PC-3 (cell line): ENCODE results near the gene KCTD2. TPM values are rescaled to one million over a fixed set of nuclear protein-coding genes. Genes with fewer than 3 reads are reported as not detected.

Source experiments
- ATAC-seq: fragments of 200-7000 bp; cut with Tn5 transposase; 2 replicates; pipeline ENCODE4 v1.9.1; 2020; ENCODE audit warnings: mild to moderate bottlenecking, moderate library complexity
- BruUV-seq: library from RNA; stranded (reverse); fragments of 400-500 nt; replicated peaks from 2 replicates; lab custom pipeline; 2021; lab: Mats Ljungman, UMichigan
- CTCF ChIA-PET: fragments of 300-600 bp; sonication (Branson Sonifier 250); formaldehyde crosslinking; loops from one replicate; lab custom pipeline; 2022; ENCODE audit warnings: antibody characterized with exemption; lab: Charles Lee
- POLR2A ChIA-PET: fragments of 300-600 bp; sonication (Branson Sonifier 250); formaldehyde crosslinking; loops from one replicate; lab custom pipeline; 2022; ENCODE audit warnings: antibody characterized with exemption; ENCODE audit not compliant: unreplicated experiment; lab: Charles Lee
- DNase-seq: peaks from one replicate; pipeline ENCODE4 v3.0.0-alpha.2; 2015
- H2AFZ ChIP-seq: fragments of 300-600 bp; sonication (generic); 2 replicates; pipeline ENCODE4 v1.6.0; 2016; ENCODE audit warnings: antibody characterized with exemption, low read length
- H3F3A ChIP-seq: fragments of 300-600 bp; sonication (generic); one replicate; pipeline ENCODE4 v1.6.0; 2017; ENCODE audit warnings: antibody characterized with exemption, low read length, control low read depth, mild to moderate bottlenecking; ENCODE audit not compliant: unreplicated experiment
- H3K27ac ChIP-seq: fragments of 300-600 bp; sonication (generic); 2 replicates; pipeline ENCODE4 v1.5.1; 2016; ENCODE audit warnings: mild to moderate bottlenecking, low read length
- H3K27me3 ChIP-seq: fragments of 300-600 bp; sonication (generic); 2 replicates; pipeline ENCODE4 v1.6.1; 2016; ENCODE audit warnings: low read length, mixed read lengths
- H3K36me3 ChIP-seq: fragments of 300-600 bp; sonication (generic); 2 replicates; pipeline ENCODE4 v1.6.1; 2016; ENCODE audit warnings: low read depth, mixed run types, low read length, mixed read lengths
- H3K4me1 ChIP-seq: fragments of 300-600 bp; sonication (generic); 2 replicates; pipeline ENCODE4 v1.5.1; 2016; ENCODE audit warnings: low read length; ENCODE audit not compliant: insufficient read depth
- H3K4me2 ChIP-seq: fragments of 300-600 bp; sonication (generic); 2 replicates; pipeline ENCODE4 v1.6.0; 2016; ENCODE audit warnings: low read length
- H3K4me3 ChIP-seq: fragments of 300-600 bp; sonication (generic); 2 replicates; pipeline ENCODE4 v1.5.1; 2016; ENCODE audit warnings: mild to moderate bottlenecking, low read length, mixed read lengths
- H3K79me2 ChIP-seq: fragments of 300-600 bp; sonication (generic); 2 replicates; pipeline ENCODE4 v1.6.1; 2017; ENCODE audit warnings: low read length, mixed read lengths
- H3K9ac ChIP-seq: fragments of 300-600 bp; sonication (generic); 2 replicates; pipeline ENCODE4 v1.6.0; 2016; ENCODE audit warnings: mild to moderate bottlenecking, low read length
- H3K9me2 ChIP-seq: fragments of 300-600 bp; sonication (generic); replicated peaks from 2 replicates; pipeline ENCODE4 v1.6.1; 2016; ENCODE audit warnings: mixed run types, low read length, mixed read lengths
- H3K9me3 ChIP-seq: fragments of 300-600 bp; sonication (generic); 2 replicates; pipeline ENCODE4 v1.6.1; 2016; ENCODE audit warnings: low read length, mixed read lengths
- H4K20me1 ChIP-seq: fragments of 300-600 bp; sonication (generic); 2 replicates; pipeline ENCODE4 v1.6.1; 2016; ENCODE audit warnings: low read length, mixed read lengths
- EZH2 ChIP-seq: fragments of 300-600 bp; sonication (generic); IDR thresholded peaks from one replicate; pipeline ENCODE4 v1.6.1; 2017; ENCODE audit warnings: antibody characterized with exemption, mild to moderate bottlenecking, low read length; ENCODE audit not compliant: unreplicated experiment
- EZH2phosphoT487 ChIP-seq: fragments of 300-600 bp; sonication (generic); IDR thresholded peaks from 2 replicates; pipeline ENCODE4 v1.6.1; 2018; ENCODE audit warnings: mild to moderate bottlenecking, antibody characterized with exemption, low read length, borderline replicate concordance
- intact Hi-C: fragments of 100-400 bp; cut with micrococcal nuclease; formaldehyde crosslinking; loops from 2 replicates; pipeline ENCODE4 v1.9.0; 2023
- total RNA-seq: library from RNA; depleted of rRNA; stranded (reverse); fragments of >200 nt; gene quantifications from 2 replicates; pipeline ENCODE4 v1.2.3, GENCODE V29; 2014
- TF ChIP-seq, protein P1 (sequence below): fragments of 300-600 bp; sonication (generic); conservative IDR thresholded peaks from 2 replicates; pipeline ENCODE4 v1.5.1; 2017; ENCODE audit warnings: antibody characterized with exemption, low read depth, mild to moderate bottlenecking, low read length

The KCTD2 gene
- total RNA-seq, 1 experiment from 2014 or later, result 28.0 TPM

DNA sequence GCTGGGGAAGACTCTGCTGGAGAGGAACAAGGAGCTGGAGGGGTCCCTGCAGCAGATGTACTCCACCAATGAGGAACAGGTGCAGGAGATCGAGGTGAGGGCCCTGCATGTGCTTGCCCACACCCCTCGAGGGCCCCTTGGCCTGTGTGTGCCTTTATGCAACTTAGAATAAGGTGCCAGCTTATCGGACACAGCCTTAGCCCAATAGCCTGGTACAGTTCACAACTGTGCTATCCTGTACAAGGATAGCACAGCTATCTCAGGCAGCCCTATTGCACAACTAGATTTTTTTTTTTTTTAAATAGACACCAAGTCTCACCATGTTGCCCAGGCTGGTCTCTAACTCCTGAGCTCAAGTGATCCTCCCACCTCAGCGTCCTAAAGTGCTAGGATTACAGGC lies 47.5 kb upstream of the KCTD2 start:
- Histone ChIP-seq H3K27ac (no peak overlapping the region), H3K27me3 (no peaks in the 10 kb centered on the region), H3K4me1 (no peaks in the 10 kb centered on the region), H3K4me2 (no peak overlapping the region), H4K20me1 (no peaks in the 10 kb centered on the region), H2AFZ (no peak overlapping the region), H3K9me2 (no peaks in the 10 kb centered on the region), H3K4me3 (no peak overlapping the region), H3K79me2 (no peaks in the 10 kb centered on the region), H3K36me3 (peaks cover 9% of the 10 kb centered on the region), H3K9ac (no peak overlapping the region), H3F3A (no peaks in the 10 kb centered on the region), H3K9me3 (no peaks in the 10 kb centered on the region)
- DNase-seq, result no peak
- intact Hi-C loops, result no loop called here
- ChIA-PET CTCF (interaction anchor here (0.6 kb wide), 1 partner anchor 55 kb away, joined by 5 read pairs; no protein-coding TSS in a partner anchor), POLR2A (no interaction called here)
- no peak for ATAC-seq
- TF ChIP-seq EZH2phosphoT487 (no peak), EZH2 (no peak)
- TF ChIP-seq, protein P1, sequence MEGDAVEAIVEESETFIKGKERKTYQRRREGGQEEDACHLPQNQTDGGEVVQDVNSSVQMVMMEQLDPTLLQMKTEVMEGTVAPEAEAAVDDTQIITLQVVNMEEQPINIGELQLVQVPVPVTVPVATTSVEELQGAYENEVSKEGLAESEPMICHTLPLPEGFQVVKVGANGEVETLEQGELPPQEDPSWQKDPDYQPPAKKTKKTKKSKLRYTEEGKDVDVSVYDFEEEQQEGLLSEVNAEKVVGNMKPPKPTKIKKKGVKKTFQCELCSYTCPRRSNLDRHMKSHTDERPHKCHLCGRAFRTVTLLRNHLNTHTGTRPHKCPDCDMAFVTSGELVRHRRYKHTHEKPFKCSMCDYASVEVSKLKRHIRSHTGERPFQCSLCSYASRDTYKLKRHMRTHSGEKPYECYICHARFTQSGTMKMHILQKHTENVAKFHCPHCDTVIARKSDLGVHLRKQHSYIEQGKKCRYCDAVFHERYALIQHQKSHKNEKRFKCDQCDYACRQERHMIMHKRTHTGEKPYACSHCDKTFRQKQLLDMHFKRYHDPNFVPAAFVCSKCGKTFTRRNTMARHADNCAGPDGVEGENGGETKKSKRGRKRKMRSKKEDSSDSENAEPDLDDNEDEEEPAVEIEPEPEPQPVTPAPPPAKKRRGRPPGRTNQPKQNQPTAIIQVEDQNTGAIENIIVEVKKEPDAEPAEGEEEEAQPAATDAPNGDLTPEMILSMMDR, result no peak
- no TSS peak for BruUV-seq

GRCh38 chr17:75001915-75002843 lies 44.8 kb upstream of the KCTD2 start:
- POLR2A ChIA-PET, result no interaction called here

More at GRCh38 chr17:75001915-75002843, 44.8 kb upstream of the KCTD2 start:
- Histone ChIP-seq H3K4me1 (no peaks in the 10 kb centered on the region), H3K79me2 (no peaks in the 10 kb centered on the region), H3K36me3 (peaks cover 9% of the 10 kb centered on the region), H4K20me1 (no peaks in the 10 kb centered on the region), H3K9me2 (no peaks in the 10 kb centered on the region), H3K9me3 (no peaks in the 10 kb centered on the region), H3K4me3 (no peak overlapping the region), H3K27me3 (no peaks in the 10 kb centered on the region), H3K9ac (no peak overlapping the region), H3K4me2 (no peak overlapping the region), H3K27ac (no peak overlapping the region), H2AFZ (no peak overlapping the region), H3F3A (no peaks in the 10 kb centered on the region)
- intact Hi-C loops, result no loop called here
- ATAC-seq, result no peak
- no TSS peak for BruUV-seq
- CTCF ChIA-PET, result no interaction called here
- TF ChIP-seq EZH2phosphoT487, result no peak
- TF ChIP-seq EZH2, result no peak
- TF ChIP-seq, protein P1, result no peak
- no peak for DNase-seq
